Measurements from ENCODE around the gene DNAJC27.

DNAJC27 gene

GRCh38 chr2:24977631-24978030 is 5.9 kb upstream of the DNAJC27 start:
- no peak for TF ChIP-seq CTCF (IDR thresholded peaks at IDR 0.05; ENCODE audit: insufficient read depth, low read length, poor library complexity, severe bottlenecking)
- no peak overlapping the region for H3K4me3 ChIP-seq (replicated peaks; ENCODE audit: low read depth, low read length)
- H3K36me3 ChIP-seq (ENCODE audit: control insufficient read depth, insufficient read depth, low read length): no peaks in the 10 kb centered on the region; the same call in 1 of the 2 replicates
- no peaks in the 10 kb centered on the region for H3K27me3 ChIP-seq (replicated peaks; ENCODE audit: control insufficient read depth, insufficient read depth, low read length)
- no peak for DNase-seq (ENCODE audit: extremely low read depth, insufficient read length)

- Histone ChIP-seq H3K36me3 (ENCODE audit: control insufficient read depth, insufficient read depth, low read length) (no peaks in the 10 kb centered on the region), H3K4me3 (replicated peaks; ENCODE audit: low read depth, low read length) (no peak overlapping the region), H3K27me3 (replicated peaks; ENCODE audit: control insufficient read depth, insufficient read depth, low read length) (no peaks in the 10 kb centered on the region)
- no peak for TF ChIP-seq CTCF (IDR thresholded peaks at IDR 0.05; ENCODE audit: insufficient read depth, low read length, poor library complexity, severe bottlenecking)
- no peak for DNase-seq (ENCODE audit: extremely low read depth, insufficient read length)
Measured at GRCh38 chr2:24973812-24974211, 2.1 kb upstream of the DNAJC27 start.

GRCh38 chr2:24972315-24972961 is 683 bp upstream of the DNAJC27 start:
- peak overlapping the region; percentile 79 for H3K4me3 ChIP-seq (replicated peaks; ENCODE audit: low read depth, low read length)
- H3K27me3 ChIP-seq (replicated peaks; ENCODE audit: control insufficient read depth, insufficient read depth, low read length): no peaks in the 10 kb centered on the region
- no peak for TF ChIP-seq CTCF (IDR thresholded peaks at IDR 0.05; ENCODE audit: insufficient read depth, low read length, poor library complexity, severe bottlenecking)
- no peak for DNase-seq (ENCODE audit: extremely low read depth, insufficient read length)
- no peaks in the 10 kb centered on the region for H3K36me3 ChIP-seq (ENCODE audit: control insufficient read depth, insufficient read depth, low read length)

- TF ChIP-seq CTCF (IDR thresholded peaks at IDR 0.05; ENCODE audit: insufficient read depth, low read length, poor library complexity, severe bottlenecking): no peak
- peak overlapping the region; percentile 79 for H3K4me3 ChIP-seq (replicated peaks; ENCODE audit: low read depth, low read length)
- no peak for DNase-seq (ENCODE audit: extremely low read depth, insufficient read length)
- no peaks in the 10 kb centered on the region for H3K27me3 ChIP-seq (replicated peaks; ENCODE audit: control insufficient read depth, insufficient read depth, low read length)
- no peaks in the 10 kb centered on the region for H3K36me3 ChIP-seq (ENCODE audit: control insufficient read depth, insufficient read depth, low read length)
Measured at GRCh38 chr2:24971286-24971535, 544 bp downstream of the DNAJC27 start.

- no peaks in the 10 kb centered on the region for H3K27me3 ChIP-seq (replicated peaks; ENCODE audit: control insufficient read depth, insufficient read depth, low read length)
- H3K36me3 ChIP-seq (ENCODE audit: control insufficient read depth, insufficient read depth, low read length): no peaks in the 10 kb centered on the region; the same call in 1 of the 2 replicates
- no peak for TF ChIP-seq CTCF (IDR thresholded peaks at IDR 0.05; ENCODE audit: insufficient read depth, low read length, poor library complexity, severe bottlenecking)
- no peak for DNase-seq (ENCODE audit: extremely low read depth, insufficient read length)
- peak overlapping the region; percentile 79 for H3K4me3 ChIP-seq (replicated peaks; ENCODE audit: low read depth, low read length)
Measured at GRCh38 chr2:24970483-24971285, 1.1 kb downstream of the DNAJC27 start.

Data from GM06990 (cell line).